ENCODE measurements around the gene NAP1L1. TPM values are rescaled to one million over a fixed set of nuclear protein-coding genes. Genes with fewer than 3 reads are reported as not detected.
A peak's percentile ranks its signal among the peaks of the same experiment; 100 is the strongest.

The NAP1L1 gene
- total and polyA plus RNA-seq, 2 experiments from 2014 or later: 658 to 996 TPM

DNA sequence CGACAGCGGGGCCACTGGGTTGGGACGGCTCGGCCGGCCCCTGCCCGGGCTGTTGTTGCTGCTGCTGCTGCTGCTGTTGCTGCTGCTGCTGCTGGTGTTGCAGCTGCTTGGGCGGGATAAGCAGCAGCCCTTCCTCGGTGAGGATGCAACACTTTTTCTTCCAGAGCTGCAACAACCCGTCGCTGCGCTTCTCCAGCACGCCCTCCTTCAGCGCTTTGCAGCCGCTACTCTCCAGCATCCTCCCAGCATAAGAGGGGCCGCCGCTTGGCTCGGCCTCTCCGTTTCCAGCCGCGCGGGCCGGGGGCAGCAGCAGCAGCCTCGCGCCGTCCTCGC lies 53.4 kb downstream of the NAP1L1 start (continued):
- TF ChIP-seq CREB1 (CRISPR knock-in tag; IDR thresholded peaks at IDR 0.05; ENCODE audit: low read depth): no peak

DNA sequence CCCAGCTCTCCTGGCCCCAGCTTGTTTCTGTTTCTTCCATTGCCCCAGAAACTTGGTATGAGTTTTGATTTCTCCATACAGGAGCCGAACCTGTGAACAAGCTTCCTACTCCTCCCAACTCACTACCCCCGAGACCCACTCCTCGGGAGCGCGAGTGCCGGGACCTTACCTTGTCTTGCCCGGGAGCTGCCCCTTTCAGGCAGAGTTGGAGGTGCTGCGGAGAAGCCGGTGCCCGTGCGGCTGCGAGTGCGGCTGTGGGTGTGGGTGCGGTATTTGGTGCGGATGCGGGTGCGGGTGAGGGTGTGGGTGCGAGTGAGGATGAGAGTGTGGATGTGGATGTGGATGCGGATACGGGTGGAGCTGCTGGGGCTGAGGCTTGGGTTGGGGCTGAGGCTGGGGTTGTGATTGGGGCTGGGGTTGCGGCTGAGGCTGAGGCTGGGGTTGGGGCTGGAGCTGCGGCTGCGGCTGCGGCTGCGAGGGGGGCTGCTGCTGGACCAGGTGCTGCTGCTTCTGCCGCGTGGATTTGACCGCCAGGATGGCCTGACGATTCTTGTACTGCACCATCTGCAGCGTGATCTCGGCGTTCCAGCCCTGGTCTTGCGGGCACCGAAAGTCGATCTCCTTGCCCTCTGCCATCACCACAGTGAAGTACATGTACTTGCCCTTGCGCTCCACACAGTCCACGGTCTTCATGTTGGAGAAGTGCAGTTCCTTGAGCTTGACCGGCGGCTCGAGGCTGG lies 54.0 kb downstream of the NAP1L1 start:
- Histone ChIP-seq H3F3A (replicated peaks; ENCODE audit: low read depth) (no peaks in the 10 kb centered on the region), H3K79me2 (replicated peaks; ENCODE audit: insufficient read depth) (peaks cover 17% of the 10 kb centered on the region), H3K4me2 (peak overlapping the region; percentile 77), H3K27ac (ENCODE audit: low read depth) (no peak overlapping the region), H3K36me3 (ENCODE audit: insufficient read depth) (peaks cover 3% of the 10 kb centered on the region; the same call in 1 of the 2 replicates), H2AFZ (peak overlapping the region; percentile 64; the same call in 1 of the 2 replicates), H3K9me2 (ENCODE audit: insufficient read depth) (no peaks in the 10 kb centered on the region), H3K4me1 (ENCODE audit: insufficient read depth) (peaks cover 33% of the 10 kb centered on the region), H3K27me3 (ENCODE audit: insufficient read depth) (peaks cover 16% of the 10 kb centered on the region), H3K4me3 (peak overlapping the region; percentile 80), H4K20me1 (replicated peaks; ENCODE audit: insufficient read depth) (no peaks in the 10 kb centered on the region)
- H3K4me3 Mint-ChIP-seq: peak overlapping the region; percentile 94
- peaks cover 9% of the 10 kb centered on the region for H3K27me3 Mint-ChIP-seq (ENCODE audit: insufficient read depth, low read depth, poor library complexity)
- H3K4me1 Mint-ChIP-seq: peaks cover 40% of the 10 kb centered on the region
- DNase-seq (ENCODE audit: low spot score) (peak; percentile 46), ATAC-seq (peak; percentile 13)
- H3K36me3 Mint-ChIP-seq (ENCODE audit: low read depth): peaks cover 31% of the 10 kb centered on the region
- H3K27ac Mint-ChIP-seq: no peak overlapping the region
- H3K9me3 Mint-ChIP-seq: peaks cover 3% of the 10 kb centered on the region; the same call in 1 of the 3 replicates
- TF ChIP-seq, protein P1, sequence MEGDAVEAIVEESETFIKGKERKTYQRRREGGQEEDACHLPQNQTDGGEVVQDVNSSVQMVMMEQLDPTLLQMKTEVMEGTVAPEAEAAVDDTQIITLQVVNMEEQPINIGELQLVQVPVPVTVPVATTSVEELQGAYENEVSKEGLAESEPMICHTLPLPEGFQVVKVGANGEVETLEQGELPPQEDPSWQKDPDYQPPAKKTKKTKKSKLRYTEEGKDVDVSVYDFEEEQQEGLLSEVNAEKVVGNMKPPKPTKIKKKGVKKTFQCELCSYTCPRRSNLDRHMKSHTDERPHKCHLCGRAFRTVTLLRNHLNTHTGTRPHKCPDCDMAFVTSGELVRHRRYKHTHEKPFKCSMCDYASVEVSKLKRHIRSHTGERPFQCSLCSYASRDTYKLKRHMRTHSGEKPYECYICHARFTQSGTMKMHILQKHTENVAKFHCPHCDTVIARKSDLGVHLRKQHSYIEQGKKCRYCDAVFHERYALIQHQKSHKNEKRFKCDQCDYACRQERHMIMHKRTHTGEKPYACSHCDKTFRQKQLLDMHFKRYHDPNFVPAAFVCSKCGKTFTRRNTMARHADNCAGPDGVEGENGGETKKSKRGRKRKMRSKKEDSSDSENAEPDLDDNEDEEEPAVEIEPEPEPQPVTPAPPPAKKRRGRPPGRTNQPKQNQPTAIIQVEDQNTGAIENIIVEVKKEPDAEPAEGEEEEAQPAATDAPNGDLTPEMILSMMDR (conservative IDR thresholded peaks at IDR 0.05; ENCODE audit: low read depth in 2 of 2): no peak
- TF ChIP-seq ZNF331 (CRISPR knock-in tag; IDR thresholded peaks at IDR 0.05; ENCODE audit: low read depth) (no peak), EZH2phosphoT487 (IDR thresholded peaks at IDR 0.05; ENCODE audit: unreplicated experiment) (no peak), JUNB (IDR thresholded peaks at IDR 0.05; ENCODE audit: unreplicated experiment) (no peak), ZNF114 (CRISPR knock-in tag; IDR thresholded peaks at IDR 0.05) (no peak), CREB1 (CRISPR knock-in tag; IDR thresholded peaks at IDR 0.05; ENCODE audit: low read depth) (no peak), NANOG (IDR thresholded peaks at IDR 0.05; ENCODE audit: borderline replicate concordance) (no peak), EZH2 (IDR thresholded peaks at IDR 0.05; ENCODE audit: low read depth, unreplicated experiment) (no peak), STAT1 (IDR thresholded peaks at IDR 0.05; ENCODE audit: unreplicated experiment) (no peak), POLR2AphosphoS5 (IDR thresholded peaks at IDR 0.05; ENCODE audit: low read depth) (no peak; the same call in 1 of the 2 replicates)
- TF ChIP-seq, protein P2, sequence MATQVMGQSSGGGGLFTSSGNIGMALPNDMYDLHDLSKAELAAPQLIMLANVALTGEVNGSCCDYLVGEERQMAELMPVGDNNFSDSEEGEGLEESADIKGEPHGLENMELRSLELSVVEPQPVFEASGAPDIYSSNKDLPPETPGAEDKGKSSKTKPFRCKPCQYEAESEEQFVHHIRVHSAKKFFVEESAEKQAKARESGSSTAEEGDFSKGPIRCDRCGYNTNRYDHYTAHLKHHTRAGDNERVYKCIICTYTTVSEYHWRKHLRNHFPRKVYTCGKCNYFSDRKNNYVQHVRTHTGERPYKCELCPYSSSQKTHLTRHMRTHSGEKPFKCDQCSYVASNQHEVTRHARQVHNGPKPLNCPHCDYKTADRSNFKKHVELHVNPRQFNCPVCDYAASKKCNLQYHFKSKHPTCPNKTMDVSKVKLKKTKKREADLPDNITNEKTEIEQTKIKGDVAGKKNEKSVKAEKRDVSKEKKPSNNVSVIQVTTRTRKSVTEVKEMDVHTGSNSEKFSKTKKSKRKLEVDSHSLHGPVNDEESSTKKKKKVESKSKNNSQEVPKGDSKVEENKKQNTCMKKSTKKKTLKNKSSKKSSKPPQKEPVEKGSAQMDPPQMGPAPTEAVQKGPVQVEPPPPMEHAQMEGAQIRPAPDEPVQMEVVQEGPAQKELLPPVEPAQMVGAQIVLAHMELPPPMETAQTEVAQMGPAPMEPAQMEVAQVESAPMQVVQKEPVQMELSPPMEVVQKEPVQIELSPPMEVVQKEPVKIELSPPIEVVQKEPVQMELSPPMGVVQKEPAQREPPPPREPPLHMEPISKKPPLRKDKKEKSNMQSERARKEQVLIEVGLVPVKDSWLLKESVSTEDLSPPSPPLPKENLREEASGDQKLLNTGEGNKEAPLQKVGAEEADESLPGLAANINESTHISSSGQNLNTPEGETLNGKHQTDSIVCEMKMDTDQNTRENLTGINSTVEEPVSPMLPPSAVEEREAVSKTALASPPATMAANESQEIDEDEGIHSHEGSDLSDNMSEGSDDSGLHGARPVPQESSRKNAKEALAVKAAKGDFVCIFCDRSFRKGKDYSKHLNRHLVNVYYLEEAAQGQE (IDR thresholded peaks at IDR 0.05; ENCODE audit: unreplicated experiment): no peak
- TF ChIP-seq, protein P3, sequence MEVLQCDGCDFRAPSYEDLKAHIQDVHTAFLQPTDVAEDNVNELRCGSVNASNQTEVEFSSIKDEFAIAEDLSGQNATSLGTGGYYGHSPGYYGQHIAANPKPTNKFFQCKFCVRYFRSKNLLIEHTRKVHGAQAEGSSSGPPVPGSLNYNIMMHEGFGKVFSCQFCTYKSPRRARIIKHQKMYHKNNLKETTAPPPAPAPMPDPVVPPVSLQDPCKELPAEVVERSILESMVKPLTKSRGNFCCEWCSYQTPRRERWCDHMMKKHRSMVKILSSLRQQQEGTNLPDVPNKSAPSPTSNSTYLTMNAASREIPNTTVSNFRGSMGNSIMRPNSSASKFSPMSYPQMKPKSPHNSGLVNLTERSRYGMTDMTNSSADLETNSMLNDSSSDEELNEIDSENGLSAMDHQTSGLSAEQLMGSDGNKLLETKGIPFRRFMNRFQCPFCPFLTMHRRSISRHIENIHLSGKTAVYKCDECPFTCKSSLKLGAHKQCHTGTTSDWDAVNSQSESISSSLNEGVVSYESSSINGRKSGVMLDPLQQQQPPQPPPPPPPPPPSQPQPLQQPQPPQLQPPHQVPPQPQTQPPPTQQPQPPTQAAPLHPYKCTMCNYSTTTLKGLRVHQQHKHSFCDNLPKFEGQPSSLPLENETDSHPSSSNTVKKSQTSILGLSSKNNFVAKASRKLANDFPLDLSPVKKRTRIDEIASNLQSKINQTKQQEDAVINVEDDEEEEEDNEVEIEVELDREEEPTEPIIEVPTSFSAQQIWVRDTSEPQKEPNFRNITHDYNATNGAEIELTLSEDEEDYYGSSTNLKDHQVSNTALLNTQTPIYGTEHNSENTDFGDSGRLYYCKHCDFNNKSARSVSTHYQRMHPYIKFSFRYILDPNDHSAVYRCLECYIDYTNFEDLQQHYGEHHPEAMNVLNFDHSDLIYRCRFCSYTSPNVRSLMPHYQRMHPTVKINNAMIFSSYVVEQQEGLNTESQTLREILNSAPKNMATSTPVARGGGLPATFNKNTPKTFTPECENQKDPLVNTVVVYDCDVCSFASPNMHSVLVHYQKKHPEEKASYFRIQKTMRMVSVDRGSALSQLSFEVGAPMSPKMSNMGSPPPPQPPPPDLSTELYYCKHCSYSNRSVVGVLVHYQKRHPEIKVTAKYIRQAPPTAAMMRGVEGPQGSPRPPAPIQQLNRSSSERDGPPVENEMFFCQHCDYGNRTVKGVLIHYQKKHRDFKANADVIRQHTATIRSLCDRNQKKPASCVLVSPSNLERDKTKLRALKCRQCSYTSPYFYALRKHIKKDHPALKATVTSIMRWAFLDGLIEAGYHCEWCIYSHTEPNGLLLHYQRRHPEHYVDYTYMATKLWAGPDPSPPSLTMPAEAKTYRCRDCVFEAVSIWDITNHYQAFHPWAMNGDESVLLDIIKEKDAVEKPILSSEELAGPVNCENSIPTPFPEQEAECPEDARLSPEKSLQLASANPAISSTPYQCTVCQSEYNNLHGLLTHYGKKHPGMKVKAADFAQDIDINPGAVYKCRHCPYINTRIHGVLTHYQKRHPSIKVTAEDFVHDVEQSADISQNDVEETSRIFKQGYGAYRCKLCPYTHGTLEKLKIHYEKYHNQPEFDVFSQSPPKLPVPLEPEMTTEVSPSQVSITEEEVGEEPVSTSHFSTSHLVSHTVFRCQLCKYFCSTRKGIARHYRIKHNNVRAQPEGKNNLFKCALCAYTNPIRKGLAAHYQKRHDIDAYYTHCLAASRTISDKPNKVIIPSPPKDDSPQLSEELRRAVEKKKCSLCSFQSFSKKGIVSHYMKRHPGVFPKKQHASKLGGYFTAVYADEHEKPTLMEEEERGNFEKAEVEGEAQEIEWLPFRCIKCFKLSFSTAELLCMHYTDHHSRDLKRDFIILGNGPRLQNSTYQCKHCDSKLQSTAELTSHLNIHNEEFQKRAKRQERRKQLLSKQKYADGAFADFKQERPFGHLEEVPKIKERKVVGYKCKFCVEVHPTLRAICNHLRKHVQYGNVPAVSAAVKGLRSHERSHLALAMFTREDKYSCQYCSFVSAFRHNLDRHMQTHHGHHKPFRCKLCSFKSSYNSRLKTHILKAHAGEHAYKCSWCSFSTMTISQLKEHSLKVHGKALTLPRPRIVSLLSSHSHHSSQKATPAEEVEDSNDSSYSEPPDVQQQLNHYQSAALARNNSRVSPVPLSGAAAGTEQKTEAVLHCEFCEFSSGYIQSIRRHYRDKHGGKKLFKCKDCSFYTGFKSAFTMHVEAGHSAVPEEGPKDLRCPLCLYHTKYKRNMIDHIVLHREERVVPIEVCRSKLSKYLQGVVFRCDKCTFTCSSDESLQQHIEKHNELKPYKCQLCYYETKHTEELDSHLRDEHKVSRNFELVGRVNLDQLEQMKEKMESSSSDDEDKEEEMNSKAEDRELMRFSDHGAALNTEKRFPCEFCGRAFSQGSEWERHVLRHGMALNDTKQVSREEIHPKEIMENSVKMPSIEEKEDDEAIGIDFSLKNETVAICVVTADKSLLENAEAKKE (CRISPR knock-in tag; IDR thresholded peaks at IDR 0.05): no peak
